ENCODE results near the gene NKPD1.

GRCh38 chr19:45180936-45181335 lies 20.2 kb upstream of the NKPD1 start:
- no peak for TF ChIP-seq CTCF (IDR thresholded peaks at IDR 0.05)
- no peak for TF ChIP-seq POLR2A (IDR thresholded peaks at IDR 0.05)

Measured in body of pancreas (tissue), 4 donors.